Neural cell (in vitro differentiated cells): Measurements from ENCODE around the gene TOR4A. TPM values are rescaled to one million over a fixed set of nuclear protein-coding genes. Genes with fewer than 3 reads are reported as not detected.
A peak's percentile ranks its signal among the peaks of the same experiment; 100 is the strongest.
"Not testable (repeated sequence)": the region's sequence is repeated elsewhere in the genome, so short reads cannot be mapped to it uniquely, and the experiment has no call there.

Source experiments
- H2AFZ ChIP-seq: fragments of 200-600, 300-800 bp; sonication (generic), shearing (Covaris generic); 2 replicates; pipeline ENCODE4 v1.6.0; 2014; ENCODE audit warnings: low read depth, mild to moderate bottlenecking, antibody characterized with exemption, low read length, moderate library complexity
- H3F3A ChIP-seq: fragments of 200-600 bp; shearing (Covaris generic); 2 replicates; pipeline ENCODE4 v1.6.1; 2016; ENCODE audit warnings: mild to moderate bottlenecking, moderate library complexity, mixed read lengths, antibody characterized with exemption, low read length; ENCODE audit not compliant: insufficient read depth, poor library complexity, severe bottlenecking
- H3K27ac ChIP-seq: fragments of 200-600, 300-800 bp; sonication (generic), shearing (Covaris generic); 2 replicates; pipeline ENCODE4 v1.5.1; 2014; ENCODE audit warnings: mild to moderate bottlenecking, low read length, moderate library complexity
- H3K27me3 ChIP-seq: fragments of 300-800, 200-600 bp; sonication (generic), shearing (Covaris generic); 2 replicates; pipeline ENCODE4 v1.6.0; 2014; ENCODE audit warnings: mild to moderate bottlenecking, low read depth, low read length, moderate library complexity; ENCODE audit not compliant: insufficient read depth
- H3K36me3 ChIP-seq: fragments of 300-800, 200-600 bp; sonication (generic), shearing (Covaris generic); 2 replicates; pipeline ENCODE4 v1.5.1; 2014; ENCODE audit warnings: mild to moderate bottlenecking, antibody characterized with exemption, low read length, moderate library complexity; ENCODE audit not compliant: insufficient read depth
- H3K4me2 ChIP-seq: fragments of 300-800, 200-600 bp; sonication (generic), shearing (Covaris generic); 2 replicates; pipeline ENCODE4 v1.6.0; 2014; ENCODE audit warnings: mild to moderate bottlenecking, low read length
- H3K4me3 ChIP-seq: fragments of 300-800, 200-600 bp; sonication (generic), shearing (Covaris generic); 2 replicates; pipeline ENCODE4 v1.5.1; 2014; ENCODE audit warnings: mild to moderate bottlenecking, low read length, moderate library complexity
- H3K79me2 ChIP-seq: fragments of 200-600 bp; shearing (Covaris generic); replicated peaks from 2 replicates; pipeline ENCODE4 v1.6.0; 2014; ENCODE audit warnings: mild to moderate bottlenecking, low read length, moderate library complexity; ENCODE audit not compliant: insufficient read depth
- H3K9ac ChIP-seq: fragments of 300-800, 200-600 bp; sonication (generic), shearing (Covaris generic); 2 replicates; pipeline ENCODE4 v1.6.1; 2016; ENCODE audit warnings: mild to moderate bottlenecking, low read length, mixed read lengths
- H3K9me2 ChIP-seq: fragments of 200-600 bp; shearing (Covaris generic); 2 replicates; pipeline ENCODE4 v1.6.1; 2016; ENCODE audit warnings: mild to moderate bottlenecking, low read length, mixed read lengths; ENCODE audit not compliant: insufficient read depth
- H3K9me3 ChIP-seq: fragments of 200-600, 300-800 bp; sonication (generic), shearing (Covaris generic); 2 replicates; pipeline ENCODE4 v1.6.1; 2016; ENCODE audit warnings: mild to moderate bottlenecking, mixed run types, low read length, moderate library complexity, mixed read lengths
- H4K20me1 ChIP-seq: fragments of 200-600 bp; shearing (Covaris generic); 2 replicates; pipeline ENCODE4 v1.6.1; 2016; ENCODE audit warnings: mild to moderate bottlenecking, mixed run types; ENCODE audit not compliant: insufficient read depth
- EP300 ChIP-seq: fragments of 450-650 bp; conservative IDR thresholded peaks from 2 replicates; pipeline ENCODE4 v1.6.1; 2014; ENCODE audit warnings: antibody characterized with exemption, mild to moderate bottlenecking, moderate library complexity; ENCODE audit not compliant: poor library complexity, severe bottlenecking
- EZH2 ChIP-seq: fragments of 200-600, 300-800 bp; shearing (Covaris generic), sonication (generic); IDR thresholded peaks from 2 replicates; pipeline ENCODE4 v1.6.1; 2014; ENCODE audit warnings: antibody characterized with exemption, low read length, borderline replicate concordance, mild to moderate bottlenecking; ENCODE audit not compliant: insufficient read depth, poor library complexity, severe bottlenecking
- MXI1 ChIP-seq: fragments of 450-650 bp; conservative IDR thresholded peaks from 2 replicates; pipeline ENCODE4 v1.6.1; 2014; ENCODE audit warnings: antibody characterized with exemption, mild to moderate bottlenecking; ENCODE audit not compliant: poor library complexity, severe bottlenecking
- POLR2AphosphoS5 ChIP-seq: IDR thresholded peaks from 2 replicates; pipeline ENCODE4 v1.6.1; 2012
- RAD21 ChIP-seq: fragments of 450-650 bp; conservative IDR thresholded peaks from 2 replicates; pipeline ENCODE4 v1.6.1; 2014; ENCODE audit warnings: antibody characterized with exemption, mild to moderate bottlenecking, moderate library complexity
- SMC3 ChIP-seq: fragments of 450-650 bp; conservative IDR thresholded peaks from 2 replicates; pipeline ENCODE4 v1.6.1; 2014; ENCODE audit warnings: antibody characterized with exemption, mild to moderate bottlenecking, moderate library complexity; ENCODE audit not compliant: poor library complexity
- TAF1 ChIP-seq: IDR thresholded peaks from 2 replicates; pipeline ENCODE4 v1.6.1; 2012; ENCODE audit warnings: low read depth
- polyA plus RNA-seq: library from polyadenylated mRNA; depleted of rRNA; stranded (reverse); fragments of >200 nt; gene quantifications from 2 replicates; pipeline ENCODE4 v1.2.3, GENCODE V29; 2014
- TF ChIP-seq, protein P1 (sequence below): IDR thresholded peaks from 2 replicates; pipeline ENCODE4 v1.6.1; 2012; ENCODE audit warnings: borderline replicate concordance
- TF ChIP-seq, protein P2 (sequence below): fragments of 450-650 bp; IDR thresholded peaks from 2 replicates; pipeline ENCODE4 v1.5.1; 2014; ENCODE audit warnings: antibody characterized with exemption, mild to moderate bottlenecking, moderate library complexity; ENCODE audit not compliant: poor library complexity, severe bottlenecking

TOR4A gene
- polyA plus RNA-seq, 1 donor from 2014 or later: 0.50 TPM

DNA sequence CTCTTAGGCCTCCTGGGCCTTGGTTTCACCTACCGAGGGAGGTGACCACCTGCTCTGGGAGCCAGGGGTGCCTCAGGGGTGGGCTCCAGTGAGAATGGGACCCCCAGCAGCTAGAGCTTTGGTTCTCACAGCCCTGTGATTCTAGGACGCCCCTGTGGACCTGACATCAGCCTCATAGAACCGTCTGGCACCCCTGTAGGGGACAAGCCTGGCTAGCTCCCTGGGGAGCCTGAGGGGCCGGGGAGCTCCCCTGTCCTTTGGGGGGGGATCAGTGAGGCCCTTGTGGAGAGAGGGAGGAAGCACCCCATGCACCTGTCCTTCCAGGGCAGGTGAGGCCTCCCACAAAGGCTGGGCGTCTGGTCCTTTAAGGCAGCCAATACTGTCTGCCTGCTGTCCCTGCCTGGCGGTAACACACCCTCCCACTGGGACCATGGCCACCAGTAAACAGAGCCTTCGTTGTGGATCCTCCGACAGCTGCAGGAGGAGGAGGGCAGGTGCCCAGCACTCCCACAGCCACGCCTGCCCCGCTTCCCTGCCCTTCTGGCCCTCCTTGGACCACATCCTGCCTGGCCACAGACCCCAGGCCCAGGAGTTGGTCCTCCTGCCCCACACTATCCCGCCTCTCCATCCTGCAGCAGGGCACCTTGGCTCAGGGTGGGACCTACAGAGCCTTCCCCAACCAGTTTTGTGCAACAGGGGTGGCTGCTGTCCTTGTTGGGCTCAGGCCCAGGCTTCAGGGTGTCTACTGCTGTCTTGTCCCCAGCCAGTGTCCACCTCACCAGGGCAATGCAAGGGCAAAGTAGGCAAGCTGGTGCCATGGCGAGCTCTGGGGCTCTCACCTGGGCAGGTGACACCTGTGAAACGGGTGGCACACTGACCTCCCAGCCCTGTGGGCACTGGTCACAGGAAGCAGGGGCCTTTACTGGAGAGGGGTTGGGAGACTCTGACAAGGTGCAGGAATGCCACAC, 39.5 kb upstream of the TOR4A start:
- peaks cover 14% of the 10 kb centered on the region for H3K79me2 ChIP-seq
- no peaks in the 10 kb centered on the region for H3K36me3 ChIP-seq
- no peak overlapping the region for H2AFZ ChIP-seq
- H3K27me3 ChIP-seq: no peaks in the 10 kb centered on the region
- no peak overlapping the region for H3K4me2 ChIP-seq
- no peaks in the 10 kb centered on the region for H3K9me3 ChIP-seq
- no peak overlapping the region for H3K9ac ChIP-seq
- TF ChIP-seq, protein P1, sequence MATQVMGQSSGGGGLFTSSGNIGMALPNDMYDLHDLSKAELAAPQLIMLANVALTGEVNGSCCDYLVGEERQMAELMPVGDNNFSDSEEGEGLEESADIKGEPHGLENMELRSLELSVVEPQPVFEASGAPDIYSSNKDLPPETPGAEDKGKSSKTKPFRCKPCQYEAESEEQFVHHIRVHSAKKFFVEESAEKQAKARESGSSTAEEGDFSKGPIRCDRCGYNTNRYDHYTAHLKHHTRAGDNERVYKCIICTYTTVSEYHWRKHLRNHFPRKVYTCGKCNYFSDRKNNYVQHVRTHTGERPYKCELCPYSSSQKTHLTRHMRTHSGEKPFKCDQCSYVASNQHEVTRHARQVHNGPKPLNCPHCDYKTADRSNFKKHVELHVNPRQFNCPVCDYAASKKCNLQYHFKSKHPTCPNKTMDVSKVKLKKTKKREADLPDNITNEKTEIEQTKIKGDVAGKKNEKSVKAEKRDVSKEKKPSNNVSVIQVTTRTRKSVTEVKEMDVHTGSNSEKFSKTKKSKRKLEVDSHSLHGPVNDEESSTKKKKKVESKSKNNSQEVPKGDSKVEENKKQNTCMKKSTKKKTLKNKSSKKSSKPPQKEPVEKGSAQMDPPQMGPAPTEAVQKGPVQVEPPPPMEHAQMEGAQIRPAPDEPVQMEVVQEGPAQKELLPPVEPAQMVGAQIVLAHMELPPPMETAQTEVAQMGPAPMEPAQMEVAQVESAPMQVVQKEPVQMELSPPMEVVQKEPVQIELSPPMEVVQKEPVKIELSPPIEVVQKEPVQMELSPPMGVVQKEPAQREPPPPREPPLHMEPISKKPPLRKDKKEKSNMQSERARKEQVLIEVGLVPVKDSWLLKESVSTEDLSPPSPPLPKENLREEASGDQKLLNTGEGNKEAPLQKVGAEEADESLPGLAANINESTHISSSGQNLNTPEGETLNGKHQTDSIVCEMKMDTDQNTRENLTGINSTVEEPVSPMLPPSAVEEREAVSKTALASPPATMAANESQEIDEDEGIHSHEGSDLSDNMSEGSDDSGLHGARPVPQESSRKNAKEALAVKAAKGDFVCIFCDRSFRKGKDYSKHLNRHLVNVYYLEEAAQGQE: no peak
- TF ChIP-seq POLR2AphosphoS5 (no peak), EZH2 (no peak), MXI1 (no peak), RAD21 (no peak), TAF1 (no peak), EP300 (no peak), SMC3 (no peak)
- TF ChIP-seq, protein P2, sequence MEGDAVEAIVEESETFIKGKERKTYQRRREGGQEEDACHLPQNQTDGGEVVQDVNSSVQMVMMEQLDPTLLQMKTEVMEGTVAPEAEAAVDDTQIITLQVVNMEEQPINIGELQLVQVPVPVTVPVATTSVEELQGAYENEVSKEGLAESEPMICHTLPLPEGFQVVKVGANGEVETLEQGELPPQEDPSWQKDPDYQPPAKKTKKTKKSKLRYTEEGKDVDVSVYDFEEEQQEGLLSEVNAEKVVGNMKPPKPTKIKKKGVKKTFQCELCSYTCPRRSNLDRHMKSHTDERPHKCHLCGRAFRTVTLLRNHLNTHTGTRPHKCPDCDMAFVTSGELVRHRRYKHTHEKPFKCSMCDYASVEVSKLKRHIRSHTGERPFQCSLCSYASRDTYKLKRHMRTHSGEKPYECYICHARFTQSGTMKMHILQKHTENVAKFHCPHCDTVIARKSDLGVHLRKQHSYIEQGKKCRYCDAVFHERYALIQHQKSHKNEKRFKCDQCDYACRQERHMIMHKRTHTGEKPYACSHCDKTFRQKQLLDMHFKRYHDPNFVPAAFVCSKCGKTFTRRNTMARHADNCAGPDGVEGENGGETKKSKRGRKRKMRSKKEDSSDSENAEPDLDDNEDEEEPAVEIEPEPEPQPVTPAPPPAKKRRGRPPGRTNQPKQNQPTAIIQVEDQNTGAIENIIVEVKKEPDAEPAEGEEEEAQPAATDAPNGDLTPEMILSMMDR: no peak
- no peaks in the 10 kb centered on the region for H3K9me2 ChIP-seq
- no peak overlapping the region for H3K4me3 ChIP-seq
- H3K27ac ChIP-seq: no peak overlapping the region
- H4K20me1 ChIP-seq: no peaks in the 10 kb centered on the region
- H3F3A ChIP-seq: no peaks in the 10 kb centered on the region

DNA sequence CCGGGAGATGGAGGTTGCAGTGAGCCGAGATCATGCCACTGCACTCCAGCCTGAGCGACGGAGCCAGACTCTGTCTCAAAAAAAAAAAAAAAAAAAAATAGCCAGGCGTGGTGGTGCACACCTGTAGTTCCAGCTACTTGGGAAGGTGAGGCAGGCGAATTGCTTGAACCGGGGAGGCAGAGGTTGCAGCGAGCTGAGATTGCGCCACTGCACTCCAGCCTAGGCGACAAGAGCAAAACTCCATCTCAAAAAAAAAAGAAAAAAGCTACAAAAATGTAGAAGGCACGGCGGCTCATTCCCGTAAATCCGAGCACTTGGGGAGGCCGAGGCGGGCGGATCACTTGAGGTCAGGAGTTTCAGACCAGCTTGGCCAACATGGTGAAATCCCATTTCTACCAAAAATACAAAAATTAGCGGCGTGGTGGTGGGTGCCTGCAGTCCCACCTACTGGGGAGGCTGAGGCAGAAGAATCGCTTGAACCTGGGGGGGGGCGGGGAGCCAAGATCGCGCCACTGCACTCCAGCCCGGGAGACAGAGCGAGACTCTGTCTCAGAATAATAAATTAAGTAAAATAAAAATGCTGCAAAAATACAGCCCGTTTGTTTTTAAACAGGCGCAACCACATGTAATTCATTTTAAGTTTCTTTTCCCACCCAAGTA, 37.9 kb upstream of the TOR4A start:
- Histone ChIP-seq H3K79me2 (peaks cover 14% of the 10 kb centered on the region), H3K9ac (peak overlapping the region; percentile 90), H3K4me3 (peak overlapping the region; percentile 96), H3K27ac (peak overlapping the region; percentile 89), H3K4me2 (peak overlapping the region; percentile 62)
- H3K36me3 ChIP-seq, H3F3A ChIP-seq, H4K20me1 ChIP-seq, H3K9me2 ChIP-seq, H3K9me3 ChIP-seq, H3K27me3 ChIP-seq, H2AFZ ChIP-seq: not testable (repeated sequence)
